ENCODE measurements around the gene FKBP15.

- TF ChIP-seq, protein P1, sequence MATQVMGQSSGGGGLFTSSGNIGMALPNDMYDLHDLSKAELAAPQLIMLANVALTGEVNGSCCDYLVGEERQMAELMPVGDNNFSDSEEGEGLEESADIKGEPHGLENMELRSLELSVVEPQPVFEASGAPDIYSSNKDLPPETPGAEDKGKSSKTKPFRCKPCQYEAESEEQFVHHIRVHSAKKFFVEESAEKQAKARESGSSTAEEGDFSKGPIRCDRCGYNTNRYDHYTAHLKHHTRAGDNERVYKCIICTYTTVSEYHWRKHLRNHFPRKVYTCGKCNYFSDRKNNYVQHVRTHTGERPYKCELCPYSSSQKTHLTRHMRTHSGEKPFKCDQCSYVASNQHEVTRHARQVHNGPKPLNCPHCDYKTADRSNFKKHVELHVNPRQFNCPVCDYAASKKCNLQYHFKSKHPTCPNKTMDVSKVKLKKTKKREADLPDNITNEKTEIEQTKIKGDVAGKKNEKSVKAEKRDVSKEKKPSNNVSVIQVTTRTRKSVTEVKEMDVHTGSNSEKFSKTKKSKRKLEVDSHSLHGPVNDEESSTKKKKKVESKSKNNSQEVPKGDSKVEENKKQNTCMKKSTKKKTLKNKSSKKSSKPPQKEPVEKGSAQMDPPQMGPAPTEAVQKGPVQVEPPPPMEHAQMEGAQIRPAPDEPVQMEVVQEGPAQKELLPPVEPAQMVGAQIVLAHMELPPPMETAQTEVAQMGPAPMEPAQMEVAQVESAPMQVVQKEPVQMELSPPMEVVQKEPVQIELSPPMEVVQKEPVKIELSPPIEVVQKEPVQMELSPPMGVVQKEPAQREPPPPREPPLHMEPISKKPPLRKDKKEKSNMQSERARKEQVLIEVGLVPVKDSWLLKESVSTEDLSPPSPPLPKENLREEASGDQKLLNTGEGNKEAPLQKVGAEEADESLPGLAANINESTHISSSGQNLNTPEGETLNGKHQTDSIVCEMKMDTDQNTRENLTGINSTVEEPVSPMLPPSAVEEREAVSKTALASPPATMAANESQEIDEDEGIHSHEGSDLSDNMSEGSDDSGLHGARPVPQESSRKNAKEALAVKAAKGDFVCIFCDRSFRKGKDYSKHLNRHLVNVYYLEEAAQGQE (IDR thresholded peaks at IDR 0.05; ENCODE audit: insufficient read depth in 1 of 2, low read depth in 2 of 2, low read length in 1 of 2) = no peak
- TF ChIP-seq POLR2AphosphoS5 (IDR thresholded peaks at IDR 0.05; ENCODE audit: low read depth, low read length) (no peak), SIN3A (IDR thresholded peaks at IDR 0.05; ENCODE audit: borderline replicate concordance, insufficient read depth, low read depth, low read length) (no peak)
- TF ChIP-seq, protein P2, sequence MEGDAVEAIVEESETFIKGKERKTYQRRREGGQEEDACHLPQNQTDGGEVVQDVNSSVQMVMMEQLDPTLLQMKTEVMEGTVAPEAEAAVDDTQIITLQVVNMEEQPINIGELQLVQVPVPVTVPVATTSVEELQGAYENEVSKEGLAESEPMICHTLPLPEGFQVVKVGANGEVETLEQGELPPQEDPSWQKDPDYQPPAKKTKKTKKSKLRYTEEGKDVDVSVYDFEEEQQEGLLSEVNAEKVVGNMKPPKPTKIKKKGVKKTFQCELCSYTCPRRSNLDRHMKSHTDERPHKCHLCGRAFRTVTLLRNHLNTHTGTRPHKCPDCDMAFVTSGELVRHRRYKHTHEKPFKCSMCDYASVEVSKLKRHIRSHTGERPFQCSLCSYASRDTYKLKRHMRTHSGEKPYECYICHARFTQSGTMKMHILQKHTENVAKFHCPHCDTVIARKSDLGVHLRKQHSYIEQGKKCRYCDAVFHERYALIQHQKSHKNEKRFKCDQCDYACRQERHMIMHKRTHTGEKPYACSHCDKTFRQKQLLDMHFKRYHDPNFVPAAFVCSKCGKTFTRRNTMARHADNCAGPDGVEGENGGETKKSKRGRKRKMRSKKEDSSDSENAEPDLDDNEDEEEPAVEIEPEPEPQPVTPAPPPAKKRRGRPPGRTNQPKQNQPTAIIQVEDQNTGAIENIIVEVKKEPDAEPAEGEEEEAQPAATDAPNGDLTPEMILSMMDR (IDR thresholded peaks at IDR 0.05) = no peak
These were observed 28.6 kb downstream of the FKBP15 start for GRCh38 chr9:113192455-113192854.
